Hepatocyte (in vitro differentiated cells): ENCODE results near the gene ARL10.

Source experiments
- CTCF ChIP-seq: fragments of 200-600 bp; sonication (generic); IDR thresholded peaks from 2 replicates; pipeline ENCODE4 v1.5.1; 2016; ENCODE audit warnings: antibody characterized with exemption, mild to moderate bottlenecking; ENCODE audit not compliant: poor library complexity
- EZH2 ChIP-seq: fragments of 200-600 bp; sonication (generic); IDR thresholded peaks from 2 replicates; pipeline ENCODE4 v1.6.1; 2016; ENCODE audit warnings: antibody characterized with exemption, mild to moderate bottlenecking, borderline replicate concordance

- TF ChIP-seq CTCF (no peak), EZH2 (no peak)
These were observed 36.3 kb downstream of the ARL10 start for GRCh38 chr5:176401281-176402205.
